ENCODE results near the gene SPATA25.

DNA sequence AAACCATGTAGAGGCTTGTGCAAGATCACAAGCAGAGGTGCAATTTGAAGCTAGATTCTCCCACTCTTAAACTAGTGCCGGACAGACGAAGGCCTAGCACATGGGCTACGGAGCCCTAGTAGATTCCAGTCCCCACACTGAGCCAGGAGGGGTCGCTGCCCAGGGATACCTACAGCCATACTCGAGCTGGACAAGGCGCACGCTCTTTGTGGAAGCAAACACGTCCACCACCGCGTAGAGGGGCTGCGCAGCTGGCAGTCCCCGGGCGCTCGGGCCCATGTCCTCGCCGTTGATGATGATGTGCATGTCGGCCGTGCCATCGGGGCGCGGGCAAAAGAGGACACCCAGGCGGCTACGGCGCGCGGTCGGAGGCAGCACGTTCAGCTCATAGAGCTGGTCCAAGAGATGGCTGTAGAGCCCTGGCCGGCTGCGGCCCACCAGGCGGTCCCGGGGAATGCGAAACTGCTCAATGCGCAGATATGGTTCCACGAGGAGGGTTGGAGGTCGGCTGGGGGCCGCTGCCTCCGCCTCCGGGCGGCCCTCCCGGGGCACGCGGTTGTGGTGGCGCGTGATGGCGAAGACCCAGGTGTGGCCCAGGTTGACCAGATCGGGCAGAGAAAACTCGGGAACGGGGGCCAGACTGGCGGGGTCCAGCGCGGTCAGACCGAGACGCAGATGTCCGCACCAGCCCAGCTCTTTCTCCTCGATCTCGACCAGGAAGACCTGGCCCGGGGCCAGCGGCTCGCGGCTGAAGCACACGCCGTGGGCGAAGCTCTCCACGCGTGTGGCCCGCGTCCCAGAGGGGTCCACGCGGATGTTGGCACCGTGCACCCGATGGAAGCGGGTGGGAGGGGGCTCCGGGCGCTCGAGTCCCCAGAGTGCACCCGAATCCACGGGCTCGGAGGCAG is 2.9 kb upstream of the SPATA25 start:
- TF ChIP-seq TAF1 (IDR thresholded peaks at IDR 0.05; ENCODE audit: low read depth) (no peak), EP300 (IDR thresholded peaks at IDR 0.05; ENCODE audit: borderline replicate concordance) (no peak), TCF12 (IDR thresholded peaks at IDR 0.05; ENCODE audit: low read depth) (no peak), MAX (IDR thresholded peaks at IDR 0.05) (no peak), EGR1 (IDR thresholded peaks at IDR 0.05) (no peak), CEBPB (IDR thresholded peaks at IDR 0.05) (no peak)
- TF ChIP-seq, protein P1, sequence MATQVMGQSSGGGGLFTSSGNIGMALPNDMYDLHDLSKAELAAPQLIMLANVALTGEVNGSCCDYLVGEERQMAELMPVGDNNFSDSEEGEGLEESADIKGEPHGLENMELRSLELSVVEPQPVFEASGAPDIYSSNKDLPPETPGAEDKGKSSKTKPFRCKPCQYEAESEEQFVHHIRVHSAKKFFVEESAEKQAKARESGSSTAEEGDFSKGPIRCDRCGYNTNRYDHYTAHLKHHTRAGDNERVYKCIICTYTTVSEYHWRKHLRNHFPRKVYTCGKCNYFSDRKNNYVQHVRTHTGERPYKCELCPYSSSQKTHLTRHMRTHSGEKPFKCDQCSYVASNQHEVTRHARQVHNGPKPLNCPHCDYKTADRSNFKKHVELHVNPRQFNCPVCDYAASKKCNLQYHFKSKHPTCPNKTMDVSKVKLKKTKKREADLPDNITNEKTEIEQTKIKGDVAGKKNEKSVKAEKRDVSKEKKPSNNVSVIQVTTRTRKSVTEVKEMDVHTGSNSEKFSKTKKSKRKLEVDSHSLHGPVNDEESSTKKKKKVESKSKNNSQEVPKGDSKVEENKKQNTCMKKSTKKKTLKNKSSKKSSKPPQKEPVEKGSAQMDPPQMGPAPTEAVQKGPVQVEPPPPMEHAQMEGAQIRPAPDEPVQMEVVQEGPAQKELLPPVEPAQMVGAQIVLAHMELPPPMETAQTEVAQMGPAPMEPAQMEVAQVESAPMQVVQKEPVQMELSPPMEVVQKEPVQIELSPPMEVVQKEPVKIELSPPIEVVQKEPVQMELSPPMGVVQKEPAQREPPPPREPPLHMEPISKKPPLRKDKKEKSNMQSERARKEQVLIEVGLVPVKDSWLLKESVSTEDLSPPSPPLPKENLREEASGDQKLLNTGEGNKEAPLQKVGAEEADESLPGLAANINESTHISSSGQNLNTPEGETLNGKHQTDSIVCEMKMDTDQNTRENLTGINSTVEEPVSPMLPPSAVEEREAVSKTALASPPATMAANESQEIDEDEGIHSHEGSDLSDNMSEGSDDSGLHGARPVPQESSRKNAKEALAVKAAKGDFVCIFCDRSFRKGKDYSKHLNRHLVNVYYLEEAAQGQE (IDR thresholded peaks at IDR 0.05; ENCODE audit: low read depth) = no peak

Data from Ishikawa (cell line).